ENCODE results near the gene NTN5.
"Not testable (repeated sequence)": the region's sequence is repeated elsewhere in the genome, so short reads cannot be mapped to it uniquely, and the experiment has no call there.

Gene NTN5

DNA sequence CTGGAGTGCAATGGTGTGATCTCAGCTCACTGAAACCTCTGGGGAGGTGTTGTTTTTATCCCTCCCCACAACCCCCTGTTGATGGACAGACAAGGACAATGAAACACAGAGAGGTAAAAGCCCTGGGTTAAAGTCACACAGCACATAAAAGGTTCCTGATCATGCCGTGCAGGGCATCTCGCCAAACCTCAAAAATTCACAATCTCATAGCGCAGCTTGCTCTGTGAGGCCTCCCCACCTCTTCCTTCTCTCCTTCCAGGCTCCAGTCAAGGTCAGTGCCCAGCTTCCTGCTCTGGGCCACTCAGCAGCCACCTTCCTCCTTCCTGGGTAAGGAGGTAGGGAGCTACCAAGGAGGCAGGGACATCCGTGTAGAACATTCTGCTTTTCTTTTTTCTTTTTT is 25.2 kb upstream of the NTN5 start:
- in situ Hi-C loops (cut with MboI; ENCODE audit: low sequenced_read_pairs): no loop called here

GRCh38 chr19:48696353-48697010 is 23.7 kb upstream of the NTN5 start:
- in situ Hi-C loops (cut with MboI; ENCODE audit: low sequenced_read_pairs): no loop called here

GRCh38 chr19:48695743-48696352 is 23.0 kb upstream of the NTN5 start, which contains the start of gene FUT2:
Gene FUT2, plus strand, starts transcription at chr19:48695971. Its CDS starts 6,986 bp downstream, at chr19:48702957.
- in situ Hi-C loops (cut with MboI; ENCODE audit: low sequenced_read_pairs): no loop called here

DNA sequence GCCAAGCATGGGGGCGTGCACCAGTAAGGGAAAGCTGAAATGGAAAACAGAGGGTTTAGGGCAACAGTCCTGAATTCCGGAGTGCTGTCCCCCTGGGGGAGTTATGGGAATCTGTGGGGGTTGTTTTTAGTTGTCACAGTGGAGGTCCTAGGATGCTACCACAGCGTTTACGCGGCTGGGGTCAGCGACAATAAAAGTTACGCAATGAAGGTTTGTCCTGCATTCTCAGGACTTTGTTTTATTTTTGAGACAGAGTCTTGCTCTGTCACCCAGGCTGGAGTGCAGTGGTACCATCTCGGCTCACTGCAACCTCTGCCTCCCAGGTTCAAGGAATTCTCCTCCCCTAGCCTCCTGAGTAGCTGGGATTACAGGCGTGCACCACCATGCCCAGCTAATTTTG is 20.8 kb upstream of the NTN5 start:
- in situ Hi-C loops (cut with MboI; ENCODE audit: low sequenced_read_pairs): not testable (repeated sequence)

DNA sequence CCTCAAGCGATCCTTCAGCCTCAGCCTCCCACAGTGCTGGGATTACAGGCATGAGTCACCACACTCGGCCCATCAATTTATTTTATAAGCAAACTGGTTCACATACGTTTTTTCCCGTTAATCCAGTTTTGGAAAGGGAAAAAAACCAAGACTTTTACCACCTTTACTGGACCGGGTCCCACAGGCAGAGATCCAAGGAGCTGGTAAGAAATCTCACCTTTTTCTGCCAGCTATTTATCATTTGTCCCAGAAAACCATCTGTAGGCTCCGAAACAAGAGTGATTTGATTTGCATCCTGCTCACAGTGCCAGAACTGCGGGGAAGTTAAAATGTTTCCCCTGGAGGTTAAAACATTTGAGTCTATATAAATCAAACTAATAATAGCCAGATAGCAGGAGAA is 16.6 kb upstream of the NTN5 start:
- in situ Hi-C loops (cut with MboI; ENCODE audit: low sequenced_read_pairs): no loop called here

DNA sequence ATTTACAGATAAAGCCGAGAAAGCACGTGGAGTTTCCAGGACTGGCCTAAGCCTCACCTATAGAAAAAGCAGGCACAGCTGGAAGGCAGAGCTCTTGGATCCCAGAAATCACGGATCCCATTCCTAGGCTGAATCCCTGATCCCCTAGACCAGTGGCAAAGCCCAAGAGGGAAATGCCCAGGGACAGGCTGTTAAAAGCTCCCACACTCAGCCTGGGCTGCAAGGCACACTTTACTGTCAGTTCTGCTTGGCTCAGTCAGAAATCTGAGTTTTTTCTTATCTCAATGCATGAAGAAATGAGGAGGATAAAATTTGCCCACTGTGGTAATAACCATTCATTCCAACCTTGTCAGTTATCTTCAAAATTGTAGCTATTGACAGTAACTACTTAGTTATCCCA is 15.0 kb upstream of the NTN5 start:
- in situ Hi-C loops (cut with MboI; ENCODE audit: low sequenced_read_pairs): no loop called here

DNA sequence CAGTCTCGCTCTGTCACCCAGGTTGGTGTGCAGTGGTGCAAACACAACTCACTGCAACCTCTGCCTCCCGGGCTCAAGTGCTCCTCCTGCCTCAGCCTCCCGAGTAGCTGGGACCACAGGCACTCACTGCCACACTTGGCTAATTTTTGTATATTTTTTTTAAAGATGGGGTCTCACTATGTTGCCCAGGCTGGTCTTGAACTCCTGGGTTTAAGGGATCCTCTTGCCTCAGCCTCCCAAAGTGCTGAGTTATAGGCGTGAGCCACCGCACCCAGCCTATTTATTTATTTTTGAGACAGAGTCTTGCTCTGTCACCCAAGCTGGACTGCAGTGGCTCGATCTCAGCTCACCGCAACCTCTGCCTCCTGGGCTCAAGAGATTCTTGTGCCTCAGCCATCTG is 13.8 kb upstream of the NTN5 start:
- in situ Hi-C loops (cut with MboI; ENCODE audit: low sequenced_read_pairs): not testable (repeated sequence)

GRCh38 chr19:48686088-48686487 is 13.3 kb upstream of the NTN5 start:
- in situ Hi-C loops (cut with MboI; ENCODE audit: low sequenced_read_pairs): no loop called here

DNA sequence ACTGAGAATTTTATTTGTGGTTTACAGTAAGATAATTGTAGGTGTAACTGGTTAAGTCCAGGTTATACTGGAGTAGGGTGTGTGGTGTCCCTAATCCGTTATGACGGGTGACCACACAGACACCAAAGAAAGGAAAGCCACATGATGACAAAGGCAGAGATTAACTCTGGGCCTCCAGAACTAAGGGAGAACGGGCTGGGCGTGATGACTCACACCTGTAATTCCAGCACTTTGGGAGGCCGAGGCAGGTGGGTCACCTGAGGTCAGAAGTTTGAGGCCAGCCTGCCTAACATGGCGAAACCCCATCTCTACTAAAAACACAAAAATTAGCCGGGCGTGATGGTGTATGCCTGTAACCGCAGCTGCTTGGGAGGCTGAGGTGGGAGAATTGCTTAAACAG is 12.8 kb upstream of the NTN5 start:
- in situ Hi-C loops (cut with MboI; ENCODE audit: low sequenced_read_pairs): no loop called here

GRCh38 chr19:48683349-48683748 is 10.5 kb upstream of the NTN5 start:
- in situ Hi-C loops (cut with MboI; ENCODE audit: low sequenced_read_pairs): no loop called here

- in situ Hi-C loops (cut with MboI; ENCODE audit: low sequenced_read_pairs): no loop called here
These were observed 8.3 kb upstream of the NTN5 start for GRCh38 chr19:48681127-48681470.

DNA sequence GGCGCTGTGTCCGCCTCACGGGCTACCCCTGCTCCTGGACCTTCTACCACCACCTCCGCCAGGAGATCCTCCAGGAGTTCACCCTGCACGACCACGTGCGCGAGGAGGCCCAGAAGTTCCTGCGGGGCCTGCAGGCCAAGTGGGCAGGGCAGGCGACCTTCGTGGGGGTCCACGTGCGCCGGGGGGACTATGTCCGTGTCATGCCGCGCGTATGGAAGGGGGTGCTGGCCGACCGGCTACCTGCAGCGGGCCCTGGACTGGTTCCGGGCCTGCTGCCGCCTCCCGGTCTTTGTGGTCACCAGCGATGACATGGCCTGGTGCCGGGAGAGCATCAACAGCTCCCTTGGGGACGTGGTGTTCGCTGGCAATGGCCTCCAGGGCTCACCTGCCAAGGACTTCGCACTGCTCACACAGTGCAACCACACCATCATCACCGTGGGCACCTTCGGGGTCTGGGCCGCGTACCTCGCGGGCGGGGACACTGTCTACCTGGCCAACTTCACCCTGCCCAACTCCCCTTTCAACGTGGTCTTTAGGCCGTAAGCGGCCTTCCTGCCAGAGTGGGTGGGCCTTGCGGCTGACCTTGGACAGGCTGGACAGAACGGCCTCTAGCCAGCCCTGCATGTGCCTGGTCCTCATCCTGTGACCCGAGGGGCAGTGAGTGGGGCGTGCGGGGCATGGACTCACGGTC is 7.8 kb upstream of the NTN5 start:
- in situ Hi-C loops (cut with MboI; ENCODE audit: low sequenced_read_pairs): no loop called here

GRCh38 chr19:48680006-48680405 is 7.2 kb upstream of the NTN5 start:
- in situ Hi-C loops (cut with MboI; ENCODE audit: low sequenced_read_pairs): not testable (repeated sequence)

- in situ Hi-C loops (cut with MboI; ENCODE audit: low sequenced_read_pairs): no loop called here
These were observed 5.4 kb upstream of the NTN5 start for GRCh38 chr19:48678201-48678600.

DNA sequence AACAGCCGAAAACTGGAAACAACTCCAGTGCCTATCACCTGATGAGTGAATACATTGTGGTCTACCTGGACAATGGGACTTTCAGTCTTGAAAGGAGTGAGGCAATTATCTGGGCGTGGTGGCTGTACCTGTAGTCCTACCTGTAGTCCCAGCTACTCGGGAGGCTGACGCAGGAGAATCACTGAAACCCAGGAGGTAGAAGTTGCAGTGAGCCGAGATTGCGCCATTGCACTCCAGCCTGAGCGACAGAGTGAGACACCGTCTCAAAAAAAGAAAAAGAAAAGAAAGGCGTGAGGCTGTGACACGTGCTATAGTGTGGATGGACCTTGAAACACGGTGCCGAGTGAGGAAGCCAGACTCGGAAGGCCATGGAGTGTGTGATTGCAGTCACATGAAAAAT is 4.1 kb upstream of the NTN5 start:
- in situ Hi-C loops (cut with MboI; ENCODE audit: low sequenced_read_pairs): no loop called here

DNA sequence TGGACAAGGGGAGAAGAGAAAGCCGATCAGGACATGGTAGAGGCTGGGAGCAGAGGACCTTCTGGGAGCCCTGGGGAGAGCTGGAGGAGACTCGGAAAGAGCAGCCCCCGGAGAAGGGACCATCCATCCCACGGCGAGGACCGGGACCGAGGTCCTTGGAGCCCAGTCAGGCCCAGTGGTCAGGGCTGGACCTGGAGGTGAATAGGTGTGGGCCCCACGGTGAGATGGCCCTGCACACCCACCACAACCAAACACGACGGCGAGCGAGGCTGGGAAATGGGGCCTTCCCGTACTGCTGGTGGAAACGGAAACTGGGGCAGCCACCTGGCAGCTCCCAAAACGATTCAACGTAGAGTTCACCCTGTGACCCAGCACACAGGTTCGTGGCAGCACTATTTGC is 3.7 kb upstream of the NTN5 start:
- in situ Hi-C loops (cut with MboI; ENCODE audit: low sequenced_read_pairs): no loop called here

- in situ Hi-C loops (cut with MboI; ENCODE audit: low sequenced_read_pairs): no loop called here
These were observed 2.4 kb upstream of the NTN5 start for GRCh38 chr19:48674921-48675824.

GRCh38 chr19:48674216-48674809 is 1.5 kb upstream of the NTN5 start:
- in situ Hi-C loops (cut with MboI; ENCODE audit: low sequenced_read_pairs): no loop called here

- in situ Hi-C loops (cut with MboI; ENCODE audit: low sequenced_read_pairs): no loop called here
These were observed 751 bp upstream of the NTN5 start for GRCh38 chr19:48673436-48674100.

DNA sequence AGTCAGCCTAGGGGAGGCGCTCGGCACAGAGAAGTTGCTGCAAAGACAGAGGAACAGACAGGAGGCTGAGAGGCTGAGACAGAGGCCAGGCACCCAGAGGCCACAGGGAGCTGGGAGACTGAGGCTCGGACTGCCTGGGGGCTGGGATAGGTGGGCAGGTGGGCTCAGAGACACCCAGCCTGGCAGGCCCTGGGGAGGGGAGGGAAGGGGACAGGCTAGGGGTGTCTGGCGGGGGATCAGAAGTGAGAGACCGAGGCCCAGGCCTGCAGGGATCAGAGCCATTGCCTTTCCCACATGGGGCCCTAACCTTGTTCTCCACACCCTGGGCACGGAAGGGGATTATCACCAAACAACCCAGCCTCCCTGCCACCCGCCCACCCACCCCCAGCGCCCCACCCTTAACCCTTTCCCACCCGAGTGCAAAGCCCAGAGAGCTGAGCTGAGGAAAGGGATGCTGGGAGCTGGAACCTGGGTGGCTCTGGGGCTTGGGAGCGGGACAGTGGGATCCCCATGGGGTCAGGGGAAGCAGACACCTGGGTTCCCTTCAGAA is 1.3 kb downstream of the NTN5 start:
- in situ Hi-C loops (cut with MboI; ENCODE audit: low sequenced_read_pairs): no loop called here

Measured in HL-60/S4 treated with retinoic acid at 250 ng/mL for 4 days and 3 days (cell line).